GM15510 (cell line): ENCODE results near the gene USP37.

Experiments
- POLR2A ChIP-seq: IDR thresholded peaks from 3 replicates; pipeline ENCODE4 v1.6.1; 2011; ENCODE audit warnings: borderline replicate concordance; ENCODE audit not compliant: insufficient read length; ENCODE audit errors: extremely low read depth

USP37 gene, protein sequence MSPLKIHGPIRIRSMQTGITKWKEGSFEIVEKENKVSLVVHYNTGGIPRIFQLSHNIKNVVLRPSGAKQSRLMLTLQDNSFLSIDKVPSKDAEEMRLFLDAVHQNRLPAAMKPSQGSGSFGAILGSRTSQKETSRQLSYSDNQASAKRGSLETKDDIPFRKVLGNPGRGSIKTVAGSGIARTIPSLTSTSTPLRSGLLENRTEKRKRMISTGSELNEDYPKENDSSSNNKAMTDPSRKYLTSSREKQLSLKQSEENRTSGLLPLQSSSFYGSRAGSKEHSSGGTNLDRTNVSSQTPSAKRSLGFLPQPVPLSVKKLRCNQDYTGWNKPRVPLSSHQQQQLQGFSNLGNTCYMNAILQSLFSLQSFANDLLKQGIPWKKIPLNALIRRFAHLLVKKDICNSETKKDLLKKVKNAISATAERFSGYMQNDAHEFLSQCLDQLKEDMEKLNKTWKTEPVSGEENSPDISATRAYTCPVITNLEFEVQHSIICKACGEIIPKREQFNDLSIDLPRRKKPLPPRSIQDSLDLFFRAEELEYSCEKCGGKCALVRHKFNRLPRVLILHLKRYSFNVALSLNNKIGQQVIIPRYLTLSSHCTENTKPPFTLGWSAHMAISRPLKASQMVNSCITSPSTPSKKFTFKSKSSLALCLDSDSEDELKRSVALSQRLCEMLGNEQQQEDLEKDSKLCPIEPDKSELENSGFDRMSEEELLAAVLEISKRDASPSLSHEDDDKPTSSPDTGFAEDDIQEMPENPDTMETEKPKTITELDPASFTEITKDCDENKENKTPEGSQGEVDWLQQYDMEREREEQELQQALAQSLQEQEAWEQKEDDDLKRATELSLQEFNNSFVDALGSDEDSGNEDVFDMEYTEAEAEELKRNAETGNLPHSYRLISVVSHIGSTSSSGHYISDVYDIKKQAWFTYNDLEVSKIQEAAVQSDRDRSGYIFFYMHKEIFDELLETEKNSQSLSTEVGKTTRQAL

DNA sequence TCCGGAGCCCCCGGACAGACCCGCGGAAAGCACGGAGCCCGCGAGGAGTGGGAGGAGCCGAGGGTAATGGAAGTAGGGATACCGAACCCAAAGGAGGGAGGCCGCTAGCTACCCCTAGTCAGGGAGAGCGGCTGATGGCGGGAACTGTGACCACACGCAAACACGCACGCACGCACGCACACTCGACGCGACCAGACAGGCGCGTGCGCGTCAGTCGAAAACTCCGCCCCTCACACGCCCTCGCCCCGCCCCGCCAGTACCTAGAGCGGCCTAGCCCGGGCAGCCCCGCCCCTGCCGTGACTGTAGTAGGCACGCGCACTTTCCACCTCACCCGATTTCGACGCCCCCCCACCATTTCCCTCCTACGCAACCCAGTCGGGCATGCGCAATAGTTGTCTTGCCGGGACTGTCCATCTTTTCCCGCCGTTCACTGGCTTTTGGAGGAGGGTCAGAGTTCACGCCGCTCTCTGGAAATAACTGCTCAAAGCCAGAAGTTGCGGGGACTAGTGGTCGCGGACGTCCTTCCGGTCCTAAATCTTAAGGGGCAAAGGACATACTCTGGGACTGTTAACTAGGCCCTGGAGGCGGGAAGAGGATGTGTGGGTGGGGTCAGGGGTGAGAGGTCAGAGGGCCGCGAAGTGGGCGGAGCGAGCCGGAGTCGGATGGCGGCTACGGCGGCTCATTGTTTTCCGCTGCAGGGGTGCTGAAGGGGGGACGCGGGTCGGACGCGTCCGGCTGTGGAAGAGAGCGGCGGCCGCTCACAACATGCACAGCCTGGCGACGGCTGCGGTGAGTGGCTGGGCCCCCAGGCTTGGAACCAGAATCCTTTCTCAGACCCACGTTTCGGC lies at the start of gene USP37, which contains the start of gene CNOT9:
Gene USP37 (minus strand): TSS at position 162 of the 848 bp plus-strand sequence. CDS start 9,698 bp downstream, outside the sequence.
Gene CNOT9 (plus strand): TSS at position 650 of the 848 bp plus-strand sequence. CDS start 116 bp downstream, at position 766.
- peak; percentile 79 for TF ChIP-seq POLR2A

- no peak for TF ChIP-seq POLR2A
Measured at GRCh38 chr2:218615868-218616315, 47.7 kb upstream of the USP37 start.

GRCh38 chr2:218607436-218608115 lies 39.4 kb upstream of the USP37 start, which contains the start of gene PLCD4:
PLCD4 (plus strand) TSS chr2:218607899; CDS start chr2:218615740, 7,841 bp downstream.
- no peak for TF ChIP-seq POLR2A

DNA sequence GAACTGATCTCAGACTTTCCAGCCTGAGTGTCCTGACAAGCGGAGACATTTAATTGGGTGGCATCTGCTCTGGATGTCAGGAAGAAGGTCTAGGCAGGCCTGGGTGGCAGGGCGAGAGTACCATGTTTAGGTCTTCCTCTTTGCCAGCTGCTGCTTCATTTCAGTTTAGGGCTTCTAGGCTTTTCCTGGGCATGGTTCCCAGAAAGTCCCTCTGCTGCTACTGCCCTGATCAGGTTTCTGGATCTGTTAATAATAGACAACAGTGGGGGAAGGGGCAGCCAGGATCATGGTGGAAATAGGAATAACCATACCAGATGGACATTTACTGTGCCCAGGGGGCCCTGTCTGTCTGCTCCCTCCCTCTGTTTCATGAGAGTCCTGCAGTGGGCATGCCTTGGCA lies 37.3 kb upstream of the USP37 start:
- no peak for TF ChIP-seq POLR2A

GRCh38 chr2:218585541-218585940 lies 17.4 kb upstream of the USP37 start:
- no peak for TF ChIP-seq POLR2A

GRCh38 chr2:218583983-218584850 lies 16.1 kb upstream of the USP37 start:
- TF ChIP-seq POLR2A, result no peak

GRCh38 chr2:218582076-218582475 lies 13.9 kb upstream of the USP37 start:
- TF ChIP-seq POLR2A, result no peak

GRCh38 chr2:218578272-218578877 lies 10.2 kb upstream of the USP37 start:
- no peak for TF ChIP-seq POLR2A

DNA sequence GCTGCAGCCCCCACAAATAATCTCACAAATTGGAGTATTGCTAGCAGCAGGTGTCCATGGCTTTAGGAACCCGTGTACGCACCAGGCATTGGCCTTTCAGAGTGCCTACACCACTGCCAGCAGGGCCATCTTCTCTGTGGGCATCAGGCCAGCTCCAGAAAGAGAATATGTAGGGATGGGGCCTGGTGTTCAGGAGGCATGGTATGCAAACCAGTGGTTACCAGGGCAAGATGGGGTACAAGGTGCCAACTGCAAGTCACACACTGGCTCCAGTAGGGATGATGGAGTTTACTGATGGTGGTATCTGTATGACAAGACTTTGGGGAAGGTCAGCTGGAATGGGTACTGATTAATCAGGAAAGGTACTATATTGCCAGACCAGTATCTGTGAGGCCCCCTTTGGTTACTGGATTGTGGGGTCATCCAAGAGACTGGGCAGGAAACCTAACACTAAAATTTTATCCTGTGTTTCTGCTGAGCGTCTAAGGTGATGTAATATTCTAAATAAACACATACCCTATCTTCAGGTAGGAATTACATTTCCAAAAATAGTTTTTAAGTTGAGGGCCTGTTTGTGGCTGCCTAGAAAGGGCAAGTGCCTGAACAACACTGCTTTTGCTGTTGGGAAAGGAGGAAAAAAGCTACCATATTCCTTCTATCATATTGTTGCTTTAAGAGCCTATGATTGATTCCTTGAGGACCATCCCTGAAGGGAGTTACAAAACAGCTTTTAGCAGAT lies 9.5 kb upstream of the USP37 start:
- TF ChIP-seq POLR2A, result no peak

DNA sequence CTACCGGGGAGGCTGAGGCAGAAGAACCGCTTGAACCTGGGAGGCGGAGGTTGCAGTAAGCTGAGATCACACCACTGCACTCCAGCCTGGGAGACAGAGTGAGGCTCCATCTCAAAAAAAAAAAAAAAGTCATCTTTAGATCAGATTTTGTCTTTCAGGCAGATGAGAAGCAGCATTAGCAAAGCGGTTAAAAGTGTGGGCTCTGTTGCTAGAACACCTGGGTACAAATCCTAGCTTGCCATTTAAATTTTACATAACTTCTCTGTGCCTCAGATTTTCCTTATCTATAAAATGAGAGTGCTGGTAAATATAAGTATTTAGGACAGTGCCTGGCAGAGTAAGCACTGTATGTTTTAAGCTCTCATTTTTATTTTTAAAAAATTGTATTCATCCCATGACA lies 8.7 kb upstream of the USP37 start:
- TF ChIP-seq POLR2A, result no peak

DNA sequence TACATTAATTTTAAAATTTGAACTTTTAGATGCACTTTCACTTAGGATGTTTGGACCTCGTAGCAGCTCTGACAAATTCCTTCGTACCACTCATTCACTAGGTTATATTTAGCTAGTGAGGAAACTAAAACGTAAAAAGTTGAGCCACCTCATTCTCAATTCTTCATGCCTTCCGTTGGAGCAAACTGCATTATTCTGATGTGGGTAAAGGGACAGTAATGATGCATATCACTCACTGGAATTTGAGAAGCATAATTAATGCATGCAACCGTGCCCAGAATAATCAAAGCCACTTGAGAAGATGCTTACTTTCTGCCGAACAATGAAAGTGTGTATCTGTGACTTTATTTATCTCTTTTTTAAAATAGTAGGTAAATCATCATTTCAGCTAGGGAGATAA lies 2.7 kb upstream of the USP37 start:
- no peak for TF ChIP-seq POLR2A
